GM23248 (cell line): Measurements from ENCODE around the gene MOBP. TPM values are rescaled to one million over a fixed set of nuclear protein-coding genes. Genes with fewer than 3 reads are reported as not detected.
"Not testable (repeated sequence)": the region's sequence is repeated elsewhere in the genome, so short reads cannot be mapped to it uniquely, and the experiment has no call there.

Source experiments
- DNase-seq: peaks from one replicate; pipeline ENCODE4 v3.0.0-alpha.2; 2015
- H2AFZ ChIP-seq: fragments of 200-600 bp; sonication (generic); 2 replicates; pipeline ENCODE4 v1.6.1; 2016; ENCODE audit warnings: antibody characterized with exemption
- H3F3A ChIP-seq: fragments of 200-600 bp; sonication (generic); 2 replicates; pipeline ENCODE4 v1.6.1; 2016; ENCODE audit warnings: mild to moderate bottlenecking, antibody characterized with exemption, mixed run types; ENCODE audit not compliant: insufficient read depth
- H3K27ac ChIP-seq: fragments of 200-600 bp; sonication (generic); 2 replicates; pipeline ENCODE4 v1.5.1; 2016; ENCODE audit warnings: mild to moderate bottlenecking
- H3K27me3 ChIP-seq: fragments of 200-600 bp; sonication (generic); replicated peaks from 2 replicates; pipeline ENCODE4 v1.6.1; 2016; ENCODE audit warnings: mild to moderate bottlenecking; ENCODE audit not compliant: insufficient read depth
- H3K36me3 ChIP-seq: fragments of 200-600 bp; sonication (generic); 2 replicates; pipeline ENCODE4 v1.6.1; 2016; ENCODE audit warnings: low read depth, mild to moderate bottlenecking
- H3K4me1 ChIP-seq: fragments of 200-600 bp; sonication (generic); 2 replicates; pipeline ENCODE4 v1.6.1; 2016; ENCODE audit warnings: mild to moderate bottlenecking; ENCODE audit not compliant: insufficient read depth
- H3K4me2 ChIP-seq: fragments of 200-600 bp; sonication (generic); one replicate; pipeline ENCODE4 v1.6.1; 2016; ENCODE audit warnings: mild to moderate bottlenecking; ENCODE audit not compliant: unreplicated experiment
- H3K4me3 ChIP-seq: fragments of 200-600 bp; sonication (generic); 2 replicates; pipeline ENCODE4 v1.5.1; 2016; ENCODE audit warnings: mild to moderate bottlenecking
- H3K79me2 ChIP-seq: fragments of 200-600 bp; sonication (generic); 2 replicates; pipeline ENCODE4 v1.6.1; 2016; ENCODE audit warnings: mild to moderate bottlenecking; ENCODE audit not compliant: insufficient read depth
- H3K9ac ChIP-seq: fragments of 200-600 bp; sonication (generic); 2 replicates; pipeline ENCODE4 v1.6.1; 2016; ENCODE audit warnings: mild to moderate bottlenecking
- H3K9me2 ChIP-seq: fragments of 200-600 bp; sonication (generic); 2 replicates; pipeline ENCODE4 v1.6.1; 2016; ENCODE audit warnings: mixed run types, mild to moderate bottlenecking, moderate library complexity; ENCODE audit not compliant: insufficient read depth
- H3K9me3 ChIP-seq: fragments of 200-600 bp; sonication (generic); one replicate; pipeline ENCODE4 v1.6.1; 2017; ENCODE audit warnings: low read depth
- H4K20me1 ChIP-seq: fragments of 200-600 bp; sonication (generic); 2 replicates; pipeline ENCODE4 v1.6.0; 2016; ENCODE audit not compliant: insufficient read depth
- EZH2 ChIP-seq: fragments of 200-600 bp; sonication (generic); IDR thresholded peaks from 2 replicates; pipeline ENCODE4 v1.6.1; 2018; ENCODE audit warnings: antibody characterized with exemption, mild to moderate bottlenecking; ENCODE audit not compliant: insufficient read depth, poor library complexity, severe bottlenecking
- EZH2phosphoT487 ChIP-seq: fragments of 200-600 bp; sonication (generic); IDR thresholded peaks from 2 replicates; pipeline ENCODE4 v1.6.1; 2018; ENCODE audit warnings: antibody characterized with exemption, moderate library complexity, mild to moderate bottlenecking, low read depth; ENCODE audit not compliant: insufficient read depth
- WGBS, 2 experiments: methylation state at CpG; one replicate each; pipeline ENCODE4 v1.1.6; 2015 to 2017; ENCODE audit warnings: low lambda C conversion rate in 2 of 2, low coverage in 1 of 2; ENCODE audit errors: missing lambda C conversion rate in 2 of 2; 5-methylcytosine and 5-hydroxymethylcytosine counted together
- in situ Hi-C: fragments of 300-500 bp; cut with MboI; formaldehyde crosslinking; loops from 2 replicates; pipeline ENCODE4 v1.15.0; 2020
- polyA plus RNA-seq: library from polyadenylated mRNA; unstranded; fragments of >200 nt; fragmentation: Nextera tagmentation; extraction: Ambion mirVana; gene quantifications from 2 replicates; pipeline ENCODE4 v1.2.1, GENCODE V29; 2016
- total RNA-seq: library from RNA; depleted of rRNA; stranded (reverse); fragments of >200 nt; shearing (Covaris generic); gene quantifications from 2 replicates; pipeline ENCODE4 v1.2.3, GENCODE V29; 2014

Gene MOBP
- total and polyA plus RNA-seq, 2 experiments from 2014 or later = not detected

DNA sequence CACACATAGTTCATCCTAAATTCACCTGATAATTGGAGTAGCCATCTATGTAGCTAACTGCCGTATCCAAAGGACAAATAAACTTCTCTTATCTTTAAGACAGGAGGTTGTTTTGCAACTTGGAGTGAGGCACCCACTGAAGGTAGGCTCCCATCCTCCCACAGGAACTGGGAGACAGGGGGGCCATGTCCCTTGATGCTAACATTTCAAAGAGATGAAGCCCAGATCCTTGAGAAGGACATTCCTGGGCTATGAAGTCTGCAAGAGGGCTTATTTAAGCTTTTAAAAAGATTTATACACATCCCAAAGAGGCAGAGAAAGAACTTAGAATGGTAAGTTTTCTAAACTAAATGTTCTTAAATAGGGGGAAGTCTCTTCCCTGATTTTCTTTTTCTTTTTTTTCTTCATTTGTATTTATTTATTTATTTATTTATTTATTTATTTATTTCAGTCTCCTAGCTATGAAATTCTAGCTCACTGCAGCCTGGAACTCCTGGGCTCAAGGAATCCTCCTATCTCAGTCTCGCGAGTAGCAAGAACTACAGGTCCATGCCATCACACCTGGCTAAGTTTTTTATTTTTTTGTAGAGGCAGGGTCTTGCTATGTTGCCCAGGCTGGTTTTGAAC, 12.8 kb upstream of the MOBP start:
- H3K4me1 ChIP-seq = no peaks in the 10 kb centered on the region
- no peak overlapping the region for H3K4me3 ChIP-seq
- H3K36me3 ChIP-seq = no peaks in the 10 kb centered on the region
- TF ChIP-seq EZH2 (no peak), EZH2phosphoT487 (no peak)
- no peak overlapping the region for H3K4me2 ChIP-seq
- no peak overlapping the region for H3K27ac ChIP-seq
- no peak for DNase-seq
- no peaks in the 10 kb centered on the region for H3K27me3 ChIP-seq
- no peaks in the 10 kb centered on the region for H4K20me1 ChIP-seq
- no peak overlapping the region for H3K9ac ChIP-seq
- in situ Hi-C loops = no loop called here
- no peaks in the 10 kb centered on the region for H3K9me3 ChIP-seq
- no peak overlapping the region for H2AFZ ChIP-seq
- H3K79me2 ChIP-seq = no peaks in the 10 kb centered on the region
- no peaks in the 10 kb centered on the region for H3F3A ChIP-seq
- 36 to 38% methylated on average over 3 of the region's 3 CpGs for WGBS, 2 experiments
- no peaks in the 10 kb centered on the region for H3K9me2 ChIP-seq

DNA sequence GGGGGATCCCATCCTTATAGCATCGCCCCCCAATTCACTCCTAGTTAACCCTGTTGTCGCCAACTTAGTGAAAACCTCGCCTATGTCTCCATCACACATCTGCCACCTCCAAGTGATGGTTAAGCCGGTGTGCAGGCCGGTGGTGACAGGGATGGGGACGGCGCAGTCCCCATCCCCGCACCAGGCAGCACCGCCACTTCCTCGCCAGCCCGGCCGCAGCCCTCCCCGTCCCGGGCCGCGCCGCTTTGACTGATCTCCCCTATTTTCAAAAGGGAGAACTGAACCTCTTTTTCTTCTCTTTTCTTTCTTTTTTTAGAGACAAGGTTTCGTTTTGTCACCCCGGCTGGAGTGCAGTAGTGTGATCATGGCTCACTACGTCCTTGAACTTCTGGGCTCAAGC, 11.3 kb upstream of the MOBP start:
- in situ Hi-C loops = no loop called here
- no peaks in the 10 kb centered on the region for H3K79me2 ChIP-seq
- H3K4me2 ChIP-seq = no peak overlapping the region
- H4K20me1 ChIP-seq = no peaks in the 10 kb centered on the region
- H3K27ac ChIP-seq = no peak overlapping the region
- no peaks in the 10 kb centered on the region for H3K4me1 ChIP-seq
- no peak overlapping the region for H3K9ac ChIP-seq
- H3K9me2 ChIP-seq = no peaks in the 10 kb centered on the region
- no peaks in the 10 kb centered on the region for H3K9me3 ChIP-seq
- H3K27me3 ChIP-seq = no peaks in the 10 kb centered on the region
- H2AFZ ChIP-seq = no peak overlapping the region
- no peak for DNase-seq
- TF ChIP-seq EZH2 (no peak), EZH2phosphoT487 (no peak)
- no peak overlapping the region for H3K4me3 ChIP-seq
- no peaks in the 10 kb centered on the region for H3K36me3 ChIP-seq
- 76 to 79% methylated on average over 20 of the region's 20 CpGs for WGBS, 2 experiments
- no peaks in the 10 kb centered on the region for H3F3A ChIP-seq

- no peaks in the 10 kb centered on the region for H3K9me3 ChIP-seq
- no peak overlapping the region for H3K4me3 ChIP-seq
- H2AFZ ChIP-seq = no peak overlapping the region
- no peaks in the 10 kb centered on the region for H3F3A ChIP-seq
- no peaks in the 10 kb centered on the region for H4K20me1 ChIP-seq
- H3K79me2 ChIP-seq = no peaks in the 10 kb centered on the region
- 42 to 43% methylated on average over 9 of the region's 9 CpGs for WGBS, 2 experiments
- no peaks in the 10 kb centered on the region for H3K4me1 ChIP-seq
- H3K4me2 ChIP-seq = no peak overlapping the region
- H3K9me2 ChIP-seq = no peaks in the 10 kb centered on the region
- H3K27ac ChIP-seq = no peak overlapping the region
- H3K9ac ChIP-seq = no peak overlapping the region
- in situ Hi-C loops = no loop called here
- peaks cover under 1% of the 10 kb centered on the region; the same call in 1 of the 2 replicates for H3K27me3 ChIP-seq
- TF ChIP-seq EZH2 (no peak), EZH2phosphoT487 (no peak)
- H3K36me3 ChIP-seq = no peaks in the 10 kb centered on the region
- no peak for DNase-seq
These were observed 10.1 kb upstream of the MOBP start for GRCh38 chr3:39457361-39457760.

GRCh38 chr3:39458579-39458978, 8.9 kb upstream of the MOBP start:
- H3K4me1 ChIP-seq, in situ Hi-C loops, H3K9me2 ChIP-seq, H3F3A ChIP-seq, H3K4me3 ChIP-seq, DNase-seq, H3K9ac ChIP-seq, H4K20me1 ChIP-seq, H3K36me3 ChIP-seq, H3K27me3 ChIP-seq, H3K27ac ChIP-seq, H3K9me3 ChIP-seq, H2AFZ ChIP-seq, H3K4me2 ChIP-seq, H3K79me2 ChIP-seq: not testable (repeated sequence)
- WGBS, 2 experiments = 64 to 66% methylated on average over 5 of the region's 5 CpGs

- Histone ChIP-seq H3K9ac (no peak overlapping the region), H3K4me3 (no peak overlapping the region), H3K36me3 (no peaks in the 10 kb centered on the region), H3K27me3 (peaks cover 8% of the 10 kb centered on the region), H3K27ac (no peak overlapping the region), H3K9me3 (no peaks in the 10 kb centered on the region), H3K79me2 (no peaks in the 10 kb centered on the region), H4K20me1 (no peaks in the 10 kb centered on the region), H3K9me2 (no peaks in the 10 kb centered on the region), H3K4me2 (no peak overlapping the region), H2AFZ (no peak overlapping the region), H3F3A (no peaks in the 10 kb centered on the region), H3K4me1 (no peaks in the 10 kb centered on the region)
- no peak for TF ChIP-seq EZH2phosphoT487
- no peak for TF ChIP-seq EZH2
- WGBS, 2 experiments = 7 to 12% methylated on average over 2 of the region's 2 CpGs
- no peak for DNase-seq
- in situ Hi-C loops = no loop called here
These were observed 6.8 kb upstream of the MOBP start for GRCh38 chr3:39460677-39461076.
